H1 (cell line): ENCODE measurements around the gene CALHM3. TPM values are rescaled to one million over a fixed set of nuclear protein-coding genes. Genes with fewer than 3 reads are reported as not detected.

Experiments used
- CREB1 ChIP-seq: IDR thresholded peaks from 2 replicates; pipeline ENCODE4 v1.6.1; 2012; ENCODE audit warnings: inconsistent platforms
- HDAC6 ChIP-seq: IDR thresholded peaks from one replicate; pipeline ENCODE4 v1.7.1; 2012; ENCODE audit warnings: low read depth, mild to moderate bottlenecking, inconsistent platforms, low read length, moderate library complexity
- JUN ChIP-seq: IDR thresholded peaks from 2 replicates; pipeline ENCODE4 v1.6.1; 2011; ENCODE audit warnings: low read depth, mild to moderate bottlenecking, improper control_type of control experiment, low read length
- JUND ChIP-seq: IDR thresholded peaks from 2 replicates; pipeline ENCODE4 v1.6.1; 2011; ENCODE audit warnings: mild to moderate bottlenecking, improper control_type of control experiment, low read length
- RBBP5 ChIP-seq: IDR thresholded peaks from 2 replicates; pipeline ENCODE4 v1.7.1; 2012; ENCODE audit warnings: low read depth, mild to moderate bottlenecking, inconsistent platforms, low read length, moderate library complexity, borderline replicate concordance
- RFX5 ChIP-seq: IDR thresholded peaks from 2 replicates; pipeline ENCODE4 v1.6.1; 2011; ENCODE audit warnings: low read depth, low read length, improper control_type of control experiment, borderline replicate concordance
- SP4 ChIP-seq: IDR thresholded peaks from 2 replicates; pipeline ENCODE4 v1.6.1; 2012; ENCODE audit warnings: low read length, inconsistent platforms
- SUZ12 ChIP-seq: fragments of 200-600 bp; sonication (generic); IDR thresholded peaks from 2 replicates; pipeline ENCODE4 v1.6.1; 2012; ENCODE audit warnings: mild to moderate bottlenecking, inconsistent platforms, low read length, moderate library complexity, mixed read lengths
- TCF12 ChIP-seq: IDR thresholded peaks from 2 replicates; pipeline ENCODE4 v1.6.1; 2011; ENCODE audit warnings: low read depth, mild to moderate bottlenecking, low read length
- TEAD4 ChIP-seq: IDR thresholded peaks from 2 replicates; pipeline ENCODE4 v1.6.1; 2012; ENCODE audit warnings: low read depth, low read length, inconsistent platforms, mixed read lengths
- polyA plus RNA-seq, 7 experiments: library from polyadenylated mRNA; depleted of rRNA in 3 of 7; stranded (reverse) in 5 of 7; unstranded in 2 of 7; fragments of >200 nt in 5 of 7; fragments of 200-250 nt in 2 of 7; gene quantifications; 1 replicate in 5 of 7; 2 replicates in 1 of 7; 4 replicates in 1 of 7; pipeline versions ENCODE4 v1.2.1 to v1.2.3, GENCODE V29; 2011 to 2013; ENCODE audit warnings: missing spikeins in 2 of 7, mixed read lengths in 2 of 7
- total RNA-seq: library from RNA; stranded (reverse); fragmentation: NEBNext Ultra II Directional; extraction: Animal tissue kit (Norgen Biotek cat#: 25700); gene quantifications from 2 replicates; pipeline ENCODE4 v1.2.1, GENCODE V29; 2021

The CALHM3 gene
- total and polyA plus RNA-seq, 2 of the 8 experiments (the other 6 are each of a cell fraction or from before 2014, with no cell fraction given), result 0.17 to 0.60 TPM

DNA sequence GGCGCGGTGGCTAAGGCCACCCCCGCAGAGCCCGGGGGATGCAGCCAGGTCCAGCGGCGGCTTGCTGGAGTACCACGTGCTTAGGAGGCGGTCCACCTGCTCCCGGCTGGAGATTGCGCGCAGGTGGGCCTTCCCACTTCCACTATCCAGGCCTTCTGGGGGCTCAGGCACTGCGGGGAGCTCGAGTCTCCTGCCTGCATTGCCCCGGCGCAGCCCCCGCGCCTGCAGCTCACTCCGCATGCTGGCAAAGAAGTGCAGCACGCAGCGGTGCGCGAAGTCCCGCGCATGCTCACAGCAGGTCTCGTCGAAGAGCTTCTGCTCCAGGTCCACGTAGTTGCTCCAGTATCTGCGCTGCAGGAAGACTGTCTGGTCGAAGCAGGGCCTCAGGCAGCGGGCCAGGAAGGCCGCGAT is 5.8 kb downstream of the CALHM3 start (continued):
- TF ChIP-seq HDAC6 (no peak), RBBP5 (no peak), SP4 (no peak), JUND (no peak), CREB1 (no peak), RFX5 (no peak), JUN (no peak), TCF12 (no peak), SUZ12 (no peak), TEAD4 (no peak)
